Caco-2 (cell line): ENCODE results near the gene RAB10. TPM values are rescaled to one million over a fixed set of nuclear protein-coding genes. Genes with fewer than 3 reads are reported as not detected.

Experiments
- BruUV-seq: library from RNA; stranded (reverse); fragments of 400-500 nt; replicated peaks from 2 replicates; lab custom pipeline; 2021; lab: Mats Ljungman, UMichigan
- CTCF ChIA-PET: fragments of 300-600 bp; sonication (Branson Sonifier 250); formaldehyde crosslinking; loops from one replicate; lab custom pipeline; 2022; ENCODE audit warnings: antibody characterized with exemption; lab: Charles Lee
- POLR2A ChIA-PET: fragments of 300-600 bp; sonication (Branson Sonifier 250); formaldehyde crosslinking; loops from one replicate; lab custom pipeline; 2022; ENCODE audit warnings: antibody characterized with exemption; lab: Charles Lee
- DNase-seq, 2 experiments: peaks; one replicate each; pipeline versions ENCODE4 v3.0.0 to v3.0.0-alpha.2; 2020 to 2022
- H3K27me3 ChIP-seq: replicated peaks from 2 replicates; pipeline ENCODE4 v1.6.0; 2011; ENCODE audit warnings: low read length; ENCODE audit not compliant: control insufficient read depth, insufficient read depth
- H3K36me3 ChIP-seq: 2 replicates; pipeline ENCODE4 v1.5.1; 2011; ENCODE audit warnings: low read length; ENCODE audit not compliant: control insufficient read depth, insufficient read depth
- H3K4me1 ChIP-seq: fragments of 250-450 bp; sonication (Bioruptor Pico); 2 replicates; pipeline ENCODE4 v1.5.1; 2020; ENCODE audit warnings: mild to moderate bottlenecking
- H3K4me3 ChIP-seq: 2 replicates; pipeline ENCODE4 v1.5.1; 2011; ENCODE audit warnings: low read depth, mild to moderate bottlenecking, control low read depth, low read length
- H3K9me3 ChIP-seq: fragments of 250-450 bp; sonication (Bioruptor Pico); 2 replicates; pipeline ENCODE4 v1.5.1; 2020; ENCODE audit warnings: mild to moderate bottlenecking, moderate library complexity
- H3K27ac Mint-ChIP-seq: one replicate; pipeline ENCODE4 v1.8.0; 2022; ENCODE audit warnings: mixed read lengths; ENCODE audit not compliant: unreplicated experiment
- H3K27me3 Mint-ChIP-seq: one replicate; pipeline ENCODE4 v1.8.0; 2022; ENCODE audit warnings: mixed read lengths; ENCODE audit not compliant: insufficient read depth, unreplicated experiment
- H3K36me3 Mint-ChIP-seq: one replicate; pipeline ENCODE4 v1.8.0; 2022; ENCODE audit warnings: mild to moderate bottlenecking, mixed read lengths; ENCODE audit not compliant: insufficient read depth, unreplicated experiment
- H3K4me1 Mint-ChIP-seq: one replicate; pipeline ENCODE4 v1.8.0; 2022; ENCODE audit warnings: low read depth, mixed read lengths; ENCODE audit not compliant: unreplicated experiment
- H3K4me3 Mint-ChIP-seq: one replicate; pipeline ENCODE4 v1.8.0; 2022; ENCODE audit warnings: mild to moderate bottlenecking, moderate library complexity, mixed read lengths; ENCODE audit not compliant: unreplicated experiment
- H3K9me3 Mint-ChIP-seq: one replicate; pipeline ENCODE4 v1.8.0; 2022; ENCODE audit warnings: mixed read lengths; ENCODE audit not compliant: unreplicated experiment
- CTCF ChIP-seq, 2 experiments: fragments of 200-600 bp in 1 of 2; IDR thresholded peaks; 1 replicate in 1 of 2; 2 replicates in 1 of 2; pipeline versions ENCODE4 v1.5.1 to v1.8.0; 2011 to 2022; ENCODE audit warnings: antibody characterized with exemption in 1 of 2, control low read depth in 1 of 2, inconsistent platforms in 1 of 2, low read depth in 1 of 2, low read length in 1 of 2, mild to moderate bottlenecking in 1 of 2, moderate library complexity in 1 of 2; ENCODE audit not compliant: insufficient read depth in 1 of 2, severe bottlenecking in 1 of 2, unreplicated experiment in 1 of 2
- intact Hi-C: fragments of 100-400 bp; cut with micrococcal nuclease; formaldehyde crosslinking; loops from one replicate; pipeline ENCODE4 v1.10.0; 2022; ENCODE audit not compliant: unreplicated experiment
- total RNA-seq: library from RNA; stranded (reverse); gene quantifications from 2 replicates; pipeline ENCODE4 v1.2.3, GENCODE V29; 2022

The RAB10 gene
- total RNA-seq, 1 experiment from 2014 or later, result 213 TPM

GRCh38 chr2:26033270-26033817 lies 540 bp upstream of the RAB10 start:
- intact Hi-C loops, result loop anchor here (1.0 to 5.0 kb wide), 3 partner anchors 21 to 156 kb away; partner anchors contain the start of gene ASXL2

GRCh38 chr2:26034637-26034992 lies 731 bp downstream of the RAB10 start:
- Mint-ChIP-seq H3K36me3 (peaks cover 50% of the 10 kb centered on the region), H3K4me3 (peak overlapping the region; percentile 76), H3K4me1 (peaks cover 18% of the 10 kb centered on the region), H3K9me3 (no peaks in the 10 kb centered on the region), H3K27me3 (no peaks in the 10 kb centered on the region), H3K27ac (peak overlapping the region; percentile 60)
- Histone ChIP-seq H3K4me1 (0 out of 2 replicates have a peak, but pooled peaks cover 15% of the 10 kb centered on the region), H3K27me3 (no peaks in the 10 kb centered on the region), H3K4me3 (peak overlapping the region; percentile 76), H3K36me3 (peaks cover 1% of the 10 kb centered on the region; the same call in 1 of the 2 replicates), H3K9me3 (no peaks in the 10 kb centered on the region)
- intact Hi-C loops, result loop anchor here (5.0 kb wide), 1 partner anchor 157 kb away; the partner anchor contains the start of gene ASXL2
- CTCF ChIA-PET, result interaction anchor here (0.8 to 3.6 kb wide), 6 partner anchors 10 to 156 kb away, joined by 3 to 11 read pairs (median 6); partner anchors contain the start of gene ASXL2
- no peak for TF ChIP-seq CTCF (IDR thresholded peaks at IDR 0.05; ENCODE audit: insufficient read depth in 1 of 2, low read depth in 1 of 2, low read length in 1 of 2, severe bottlenecking in 1 of 2, unreplicated experiment in 1 of 2)
- POLR2A ChIA-PET, result interaction anchor here (0.6 to 3.1 kb wide), 10 partner anchors 12 to 156 kb away, joined by 3 to 44 read pairs (median 5); no protein-coding TSS in a partner anchor
- DNase-seq, result no peak
- no TSS peak for BruUV-seq

More at GRCh38 chr2:26033270-26033817, 540 bp upstream of the RAB10 start:
- Histone ChIP-seq H3K36me3 (peaks cover 1% of the 10 kb centered on the region; the same call in 1 of the 2 replicates), H3K4me1 (0 out of 2 replicates have a peak, but pooled peaks cover 15% of the 10 kb centered on the region), H3K4me3 (peak overlapping the region; percentile 72), H3K27me3 (no peaks in the 10 kb centered on the region), H3K9me3 (no peaks in the 10 kb centered on the region)
- Mint-ChIP-seq H3K27me3 (no peaks in the 10 kb centered on the region), H3K27ac (peak overlapping the region; percentile 60), H3K4me3 (peak overlapping the region; percentile 76), H3K4me1 (peaks cover 18% of the 10 kb centered on the region), H3K36me3 (peaks cover 38% of the 10 kb centered on the region), H3K9me3 (no peaks in the 10 kb centered on the region)
- CTCF ChIA-PET, result interaction anchor here (0.6 to 3.6 kb wide), 9 partner anchors 10 to 155 kb away, joined by 3 to 11 read pairs (median 4); partner anchors contain the start of gene ASXL2
- peak; percentile 85 to 92 for DNase-seq
- BruUV-seq, result TSS peak; percentile 74
- POLR2A ChIA-PET, result interaction anchor here (0.5 to 3.1 kb wide), 12 partner anchors 15 to 441 kb away, joined by 3 to 44 read pairs (median 6); partner anchors contain the start of gene KIF3C
- no peak for TF ChIP-seq CTCF (IDR thresholded peaks at IDR 0.05; ENCODE audit: insufficient read depth in 1 of 2, low read depth in 1 of 2, low read length in 1 of 2, severe bottlenecking in 1 of 2, unreplicated experiment in 1 of 2)

- 0 out of 2 replicates have a peak, but pooled peaks cover 15% of the 10 kb centered on the region for H3K4me1 ChIP-seq
- Mint-ChIP-seq H3K27ac (peak overlapping the region; percentile 60), H3K4me3 (peak overlapping the region; percentile 76), H3K27me3 (no peaks in the 10 kb centered on the region), H3K4me1 (peaks cover 18% of the 10 kb centered on the region), H3K9me3 (no peaks in the 10 kb centered on the region), H3K36me3 (peaks cover 56% of the 10 kb centered on the region)
- no peak for TF ChIP-seq CTCF (IDR thresholded peaks at IDR 0.05; ENCODE audit: insufficient read depth in 1 of 2, low read depth in 1 of 2, low read length in 1 of 2, severe bottlenecking in 1 of 2, unreplicated experiment in 1 of 2)
- ChIA-PET POLR2A (interaction anchor here (0.6 to 3.1 kb wide), 4 partner anchors 13 to 109 kb away, joined by 3 to 44 read pairs (median 4); no protein-coding TSS in a partner anchor), CTCF (interaction anchor here (1.2 to 3.6 kb wide), 5 partner anchors 9 to 44 kb away, joined by 3 to 11 read pairs (median 5); no protein-coding TSS in a partner anchor)
- BruUV-seq, result TSS peak; percentile 61
- peaks cover 1% of the 10 kb centered on the region; the same call in 1 of the 2 replicates for H3K36me3 ChIP-seq
- peak overlapping the region; percentile 76 for H3K4me3 ChIP-seq
- intact Hi-C loops, result no loop called here
- no peaks in the 10 kb centered on the region for H3K9me3 ChIP-seq
- no peak for DNase-seq
- H3K27me3 ChIP-seq, result no peaks in the 10 kb centered on the region
These were observed 1.3 kb downstream of the RAB10 start for GRCh38 chr2:26035090-26035743.
